Neural progenitor cell (in vitro differentiated cells): ENCODE data around the gene RNF39.

Experiments
- EZH2 ChIP-seq: fragments of 200-600 bp; sonication (generic); IDR thresholded peaks from 2 replicates; pipeline ENCODE4 v1.6.1; 2017; ENCODE audit warnings: antibody characterized with exemption, mild to moderate bottlenecking, moderate library complexity
- EZH2phosphoT487 ChIP-seq: fragments of 200-600 bp; sonication (generic); IDR thresholded peaks from 2 replicates; pipeline ENCODE4 v1.6.1; 2017; ENCODE audit warnings: antibody characterized with exemption
- TF ChIP-seq, protein P1 (sequence below): fragments of 200-600 bp; sonication (generic); IDR thresholded peaks from 2 replicates; pipeline ENCODE4 v1.5.1; 2017; ENCODE audit warnings: antibody characterized with exemption, mild to moderate bottlenecking

DNA sequence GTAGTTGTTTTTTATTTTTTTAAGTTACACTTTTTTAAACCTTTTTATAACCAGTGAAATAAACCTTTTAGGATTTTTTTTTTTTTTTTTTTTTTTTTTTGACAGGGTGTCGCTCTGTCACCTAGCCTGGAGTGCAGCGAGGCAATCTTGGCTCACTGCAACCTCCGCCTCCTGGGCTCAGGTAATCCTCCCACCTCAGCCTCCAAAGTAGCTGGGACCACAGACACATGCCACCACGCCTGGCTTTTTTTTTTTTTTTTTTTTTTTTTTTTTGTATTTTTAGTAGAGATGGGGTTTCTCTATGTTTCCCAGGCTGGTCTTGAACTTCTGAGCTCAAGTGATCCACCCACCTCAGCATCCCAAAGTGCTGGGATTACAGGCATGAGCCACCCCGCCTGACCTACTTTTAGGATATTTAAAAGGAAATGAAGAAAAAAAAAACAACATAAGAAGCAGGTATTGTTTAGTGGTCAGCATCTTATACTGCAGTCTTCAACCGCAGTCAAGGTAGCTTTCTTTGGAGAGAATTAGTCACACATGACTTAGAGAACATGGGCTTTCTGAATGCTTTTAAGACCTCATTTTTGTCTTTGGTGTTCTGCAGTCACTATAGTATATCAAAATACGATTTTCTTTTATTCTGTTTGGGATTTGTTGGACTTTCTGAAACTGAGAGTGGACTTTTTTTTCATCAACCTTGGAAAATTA lies 12.9 kb downstream of the RNF39 start:
- TF ChIP-seq, protein P1, sequence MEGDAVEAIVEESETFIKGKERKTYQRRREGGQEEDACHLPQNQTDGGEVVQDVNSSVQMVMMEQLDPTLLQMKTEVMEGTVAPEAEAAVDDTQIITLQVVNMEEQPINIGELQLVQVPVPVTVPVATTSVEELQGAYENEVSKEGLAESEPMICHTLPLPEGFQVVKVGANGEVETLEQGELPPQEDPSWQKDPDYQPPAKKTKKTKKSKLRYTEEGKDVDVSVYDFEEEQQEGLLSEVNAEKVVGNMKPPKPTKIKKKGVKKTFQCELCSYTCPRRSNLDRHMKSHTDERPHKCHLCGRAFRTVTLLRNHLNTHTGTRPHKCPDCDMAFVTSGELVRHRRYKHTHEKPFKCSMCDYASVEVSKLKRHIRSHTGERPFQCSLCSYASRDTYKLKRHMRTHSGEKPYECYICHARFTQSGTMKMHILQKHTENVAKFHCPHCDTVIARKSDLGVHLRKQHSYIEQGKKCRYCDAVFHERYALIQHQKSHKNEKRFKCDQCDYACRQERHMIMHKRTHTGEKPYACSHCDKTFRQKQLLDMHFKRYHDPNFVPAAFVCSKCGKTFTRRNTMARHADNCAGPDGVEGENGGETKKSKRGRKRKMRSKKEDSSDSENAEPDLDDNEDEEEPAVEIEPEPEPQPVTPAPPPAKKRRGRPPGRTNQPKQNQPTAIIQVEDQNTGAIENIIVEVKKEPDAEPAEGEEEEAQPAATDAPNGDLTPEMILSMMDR = no peak
- TF ChIP-seq EZH2phosphoT487 = no peak
- TF ChIP-seq EZH2 = no peak
